OCI-LY1 (cell line): Measurements from ENCODE around the gene CLSTN2.

Experiments used
- H2AFZ ChIP-seq: fragments of 200-600 bp; sonication (generic), shearing (Covaris generic); 2 replicates; pipeline ENCODE4 v1.6.0; 2014; ENCODE audit warnings: antibody characterized with exemption, mild to moderate bottlenecking, low read length
- H3F3A ChIP-seq: fragments of 200-600 bp; sonication (generic), shearing (Covaris generic); 2 replicates; pipeline ENCODE4 v1.6.0; 2014; ENCODE audit warnings: mild to moderate bottlenecking, antibody characterized with exemption, low read length, moderate library complexity; ENCODE audit not compliant: insufficient read depth
- H3K27ac ChIP-seq: fragments of 200-600 bp; sonication (generic); 2 replicates; pipeline ENCODE4 v1.5.1; 2014; ENCODE audit warnings: low read length, mixed run types, mild to moderate bottlenecking, low read depth; ENCODE audit not compliant: poor library complexity, severe bottlenecking
- H3K27me3 ChIP-seq: fragments of 200-600 bp; sonication (generic); 2 replicates; pipeline ENCODE4 v1.6.0; 2014; ENCODE audit warnings: antibody characterized with exemption, mild to moderate bottlenecking, low read length, moderate library complexity; ENCODE audit not compliant: insufficient read depth
- H3K36me3 ChIP-seq: fragments of 200-600 bp; sonication (generic); 2 replicates; pipeline ENCODE4 v1.6.1; 2014; ENCODE audit warnings: mild to moderate bottlenecking, antibody characterized with exemption, low read length, moderate library complexity, mixed read lengths; ENCODE audit not compliant: insufficient read depth
- H3K4me1 ChIP-seq: fragments of 200-600 bp; sonication (generic); 2 replicates; pipeline ENCODE4 v1.5.1; 2014; ENCODE audit warnings: mild to moderate bottlenecking, low read length, moderate library complexity; ENCODE audit not compliant: insufficient read depth, severe bottlenecking
- H3K4me2 ChIP-seq: fragments of 200-600 bp; sonication (generic), shearing (Covaris generic); 2 replicates; pipeline ENCODE4 v1.6.1; 2014; ENCODE audit warnings: low read length
- H3K4me3 ChIP-seq: fragments of 200-600 bp; sonication (generic); 2 replicates; pipeline ENCODE4 v1.5.1; 2014; ENCODE audit warnings: low read length, low read depth, mild to moderate bottlenecking, mixed read lengths; ENCODE audit not compliant: poor library complexity, severe bottlenecking
- H3K79me2 ChIP-seq: fragments of 200-600 bp; shearing (Covaris generic); 2 replicates; pipeline ENCODE4 v1.6.1; 2016; ENCODE audit warnings: mixed run types, low read length, mixed read lengths; ENCODE audit not compliant: insufficient read depth
- H3K9ac ChIP-seq: fragments of 200-600 bp; sonication (generic), shearing (Covaris generic); 2 replicates; pipeline ENCODE4 v1.6.1; 2014; ENCODE audit warnings: mild to moderate bottlenecking, low read length, mixed read lengths
- H3K9me2 ChIP-seq: fragments of 200-600 bp; sonication (generic), shearing (Covaris generic); 2 replicates; pipeline ENCODE4 v1.6.1; 2014; ENCODE audit warnings: low read depth, mild to moderate bottlenecking, low read length, mixed read lengths
- H3K9me3 ChIP-seq: fragments of 200-600 bp; shearing (Covaris generic); 2 replicates; pipeline ENCODE4 v1.6.1; 2014; ENCODE audit warnings: low read length, mixed read lengths
- H4K20me1 ChIP-seq: fragments of 200-600 bp; sonication (generic), shearing (Covaris generic); 2 replicates; pipeline ENCODE4 v1.6.0; 2016; ENCODE audit warnings: mild to moderate bottlenecking, low read length; ENCODE audit not compliant: insufficient read depth
- CTCF ChIP-seq: fragments of 200-600 bp; sonication (generic), shearing (Covaris generic); IDR thresholded peaks from 2 replicates; pipeline ENCODE4 v1.5.1; 2017; ENCODE audit warnings: mild to moderate bottlenecking, antibody characterized with exemption, low read length, moderate library complexity, mixed read lengths
- EZH2 ChIP-seq: fragments of 200-600 bp; sonication (generic), shearing (Covaris generic); IDR thresholded peaks from 2 replicates; pipeline ENCODE4 v1.8.0; 2017; ENCODE audit warnings: borderline replicate concordance, mixed run types, mild to moderate bottlenecking, antibody characterized with exemption, low read length, moderate library complexity, mixed read lengths

Gene CLSTN2

GRCh38 chr3:140579260-140579659 lies 644.3 kb downstream of the CLSTN2 start:
- H3K9ac ChIP-seq, result no peak overlapping the region
- H3K4me1 ChIP-seq, result no peaks in the 10 kb centered on the region
- H3K4me2 ChIP-seq, result no peak overlapping the region
- no peaks in the 10 kb centered on the region for H3F3A ChIP-seq
- no peak overlapping the region for H2AFZ ChIP-seq
- no peak for TF ChIP-seq EZH2
- no peak for TF ChIP-seq CTCF
- no peaks in the 10 kb centered on the region for H3K27me3 ChIP-seq
- H3K4me3 ChIP-seq, result no peak overlapping the region
- H4K20me1 ChIP-seq, result no peaks in the 10 kb centered on the region
- no peaks in the 10 kb centered on the region for H3K9me3 ChIP-seq
- no peaks in the 10 kb centered on the region for H3K9me2 ChIP-seq
- H3K79me2 ChIP-seq, result no peaks in the 10 kb centered on the region
- no peaks in the 10 kb centered on the region for H3K36me3 ChIP-seq
- no peak overlapping the region for H3K27ac ChIP-seq

- H3K9me2 ChIP-seq, result no peaks in the 10 kb centered on the region
- no peaks in the 10 kb centered on the region for H4K20me1 ChIP-seq
- no peak overlapping the region for H3K4me3 ChIP-seq
- no peaks in the 10 kb centered on the region for H3K27me3 ChIP-seq
- H3F3A ChIP-seq, result no peaks in the 10 kb centered on the region
- no peaks in the 10 kb centered on the region for H3K4me1 ChIP-seq
- no peak for TF ChIP-seq CTCF
- TF ChIP-seq EZH2, result no peak
- H3K27ac ChIP-seq, result no peak overlapping the region
- no peak overlapping the region for H3K9ac ChIP-seq
- no peaks in the 10 kb centered on the region for H3K79me2 ChIP-seq
- H2AFZ ChIP-seq, result no peak overlapping the region
- no peaks in the 10 kb centered on the region for H3K36me3 ChIP-seq
- H3K4me2 ChIP-seq, result no peak overlapping the region
- H3K9me3 ChIP-seq, result no peaks in the 10 kb centered on the region
These were observed 645.8 kb downstream of the CLSTN2 start for GRCh38 chr3:140580746-140581145.

- Histone ChIP-seq H3K27ac (no peak overlapping the region), H4K20me1 (no peaks in the 10 kb centered on the region), H3K9ac (no peak overlapping the region), H3K4me2 (no peak overlapping the region), H3F3A (no peaks in the 10 kb centered on the region), H3K79me2 (no peaks in the 10 kb centered on the region), H3K36me3 (no peaks in the 10 kb centered on the region), H2AFZ (no peak overlapping the region), H3K4me3 (no peak overlapping the region), H3K4me1 (no peaks in the 10 kb centered on the region), H3K9me2 (no peaks in the 10 kb centered on the region), H3K27me3 (no peaks in the 10 kb centered on the region), H3K9me3 (no peaks in the 10 kb centered on the region)
- TF ChIP-seq CTCF (no peak), EZH2 (no peak)
These were observed 649.6 kb downstream of the CLSTN2 start for GRCh38 chr3:140584549-140584948.
